Type B pancreatic cell (in vitro differentiated cells): ENCODE results near the gene STAT5B. TPM values are rescaled to one million over a fixed set of nuclear protein-coding genes. Genes with fewer than 3 reads are reported as not detected.
"Not testable (repeated sequence)": the region's sequence is repeated elsewhere in the genome, so short reads cannot be mapped to it uniquely, and the experiment has no call there.

Experiments used
- DNase-seq: peaks from one replicate; pipeline ENCODE4 v3.0.0; 2021; ENCODE audit warnings: mixed read lengths; ENCODE audit not compliant: unreplicated experiment; ENCODE audit errors: extremely low spot score
- H3K27ac Mint-ChIP-seq: 2 replicates; pipeline ENCODE4 v1.8.0; 2021; ENCODE audit warnings: mild to moderate bottlenecking, mixed read lengths
- H3K27me3 Mint-ChIP-seq: 2 replicates; pipeline ENCODE4 v1.8.0; 2021; ENCODE audit warnings: mixed read lengths
- H3K36me3 Mint-ChIP-seq: 2 replicates; pipeline ENCODE4 v1.8.0; 2021; ENCODE audit warnings: mixed read lengths
- H3K4me1 Mint-ChIP-seq: one replicate; pipeline ENCODE4 v1.8.0; 2021; ENCODE audit warnings: mixed read lengths; ENCODE audit not compliant: unreplicated experiment
- H3K4me3 Mint-ChIP-seq: 2 replicates; pipeline ENCODE4 v1.8.0; 2021; ENCODE audit warnings: mild to moderate bottlenecking, mixed read lengths
- H3K9me3 Mint-ChIP-seq: 2 replicates; pipeline ENCODE4 v1.8.0; 2021; ENCODE audit warnings: mixed read lengths
- total RNA-seq: library from RNA; stranded (reverse); gene quantifications from 2 replicates; pipeline ENCODE4 v1.2.1, GENCODE V29; 2021; ENCODE audit warnings: low replicate concordance
- TF ChIP-seq, protein P1 (sequence below): fragments of 200-600 bp; sonication (generic); conservative IDR thresholded peaks from 2 replicates; pipeline ENCODE4 v1.5.0; 2021; ENCODE audit warnings: antibody characterized with exemption, mild to moderate bottlenecking

STAT5B gene
- total RNA-seq, 1 donor from 2014 or later, result 42.3 TPM

DNA sequence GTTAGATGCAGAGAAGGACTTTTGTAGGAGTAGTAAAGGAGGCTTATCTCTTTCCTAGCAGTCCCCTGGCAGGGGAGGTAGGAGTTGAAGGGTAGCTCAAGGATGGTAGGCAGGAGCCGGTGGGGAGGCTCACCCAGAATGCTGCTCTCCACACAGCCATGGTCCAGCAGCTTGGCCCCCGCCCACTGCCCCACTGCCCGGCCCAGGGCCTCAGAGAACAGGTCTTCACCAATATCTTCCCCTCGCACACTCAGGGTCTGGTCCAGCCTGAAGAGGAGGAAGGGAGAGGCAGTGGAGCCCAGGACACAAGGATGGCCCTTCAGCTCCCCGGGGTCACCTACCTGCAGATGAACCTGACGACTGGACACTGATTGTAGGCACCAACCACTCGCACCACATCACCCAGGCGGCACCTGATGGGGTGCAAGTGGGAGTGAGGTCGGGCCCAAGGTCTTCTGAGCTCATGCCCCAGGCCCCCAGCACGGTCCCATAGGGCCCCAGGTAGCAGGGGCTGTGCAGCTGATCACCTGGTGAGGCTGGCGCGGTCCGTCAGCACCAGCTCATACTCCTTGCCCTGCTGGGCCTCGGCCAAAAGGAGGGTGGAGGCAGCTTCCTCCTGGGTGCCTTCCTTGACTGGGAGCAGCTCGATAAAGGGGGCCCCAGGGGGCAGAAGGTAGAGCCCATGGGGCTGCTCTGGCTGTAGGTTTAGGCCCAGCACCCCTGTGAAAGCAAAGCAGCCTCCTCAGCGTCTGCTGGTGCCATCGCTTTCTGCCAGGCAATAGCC, 85.5 kb downstream of the STAT5B start:
- no peaks in the 10 kb centered on the region for H3K36me3 Mint-ChIP-seq
- DNase-seq, result no peak
- peaks cover 13% of the 10 kb centered on the region for H3K27me3 Mint-ChIP-seq
- TF ChIP-seq, protein P1, sequence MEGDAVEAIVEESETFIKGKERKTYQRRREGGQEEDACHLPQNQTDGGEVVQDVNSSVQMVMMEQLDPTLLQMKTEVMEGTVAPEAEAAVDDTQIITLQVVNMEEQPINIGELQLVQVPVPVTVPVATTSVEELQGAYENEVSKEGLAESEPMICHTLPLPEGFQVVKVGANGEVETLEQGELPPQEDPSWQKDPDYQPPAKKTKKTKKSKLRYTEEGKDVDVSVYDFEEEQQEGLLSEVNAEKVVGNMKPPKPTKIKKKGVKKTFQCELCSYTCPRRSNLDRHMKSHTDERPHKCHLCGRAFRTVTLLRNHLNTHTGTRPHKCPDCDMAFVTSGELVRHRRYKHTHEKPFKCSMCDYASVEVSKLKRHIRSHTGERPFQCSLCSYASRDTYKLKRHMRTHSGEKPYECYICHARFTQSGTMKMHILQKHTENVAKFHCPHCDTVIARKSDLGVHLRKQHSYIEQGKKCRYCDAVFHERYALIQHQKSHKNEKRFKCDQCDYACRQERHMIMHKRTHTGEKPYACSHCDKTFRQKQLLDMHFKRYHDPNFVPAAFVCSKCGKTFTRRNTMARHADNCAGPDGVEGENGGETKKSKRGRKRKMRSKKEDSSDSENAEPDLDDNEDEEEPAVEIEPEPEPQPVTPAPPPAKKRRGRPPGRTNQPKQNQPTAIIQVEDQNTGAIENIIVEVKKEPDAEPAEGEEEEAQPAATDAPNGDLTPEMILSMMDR, result no peak
- H3K4me3 Mint-ChIP-seq, result no peak overlapping the region
- no peak overlapping the region for H3K27ac Mint-ChIP-seq
- H3K4me1 Mint-ChIP-seq, result peaks cover 5% of the 10 kb centered on the region
- H3K9me3 Mint-ChIP-seq, result no peaks in the 10 kb centered on the region

DNA sequence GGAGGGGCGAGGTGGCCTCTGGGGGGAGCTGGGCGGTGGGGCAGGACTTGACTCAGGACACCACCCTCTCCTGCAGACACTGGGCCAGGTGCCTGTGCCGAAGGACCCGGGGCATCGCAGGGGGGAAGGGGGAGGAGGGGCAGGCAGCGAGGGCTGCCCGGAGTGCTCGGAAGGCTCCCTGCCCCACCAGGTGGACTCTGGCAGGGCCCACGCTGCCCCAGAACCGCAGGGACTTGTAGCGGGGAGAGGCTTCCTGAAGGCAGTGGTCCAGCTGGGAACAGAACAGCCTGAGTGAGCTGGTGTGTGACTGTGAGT, 86.6 kb downstream of the STAT5B start:
- Mint-ChIP-seq H3K27ac (no peak overlapping the region), H3K9me3 (no peaks in the 10 kb centered on the region), H3K36me3 (no peaks in the 10 kb centered on the region), H3K27me3 (peaks cover 24% of the 10 kb centered on the region), H3K4me3 (no peak overlapping the region), H3K4me1 (peaks cover 5% of the 10 kb centered on the region)
- TF ChIP-seq, protein P1, result no peak
- no peak for DNase-seq

DNA sequence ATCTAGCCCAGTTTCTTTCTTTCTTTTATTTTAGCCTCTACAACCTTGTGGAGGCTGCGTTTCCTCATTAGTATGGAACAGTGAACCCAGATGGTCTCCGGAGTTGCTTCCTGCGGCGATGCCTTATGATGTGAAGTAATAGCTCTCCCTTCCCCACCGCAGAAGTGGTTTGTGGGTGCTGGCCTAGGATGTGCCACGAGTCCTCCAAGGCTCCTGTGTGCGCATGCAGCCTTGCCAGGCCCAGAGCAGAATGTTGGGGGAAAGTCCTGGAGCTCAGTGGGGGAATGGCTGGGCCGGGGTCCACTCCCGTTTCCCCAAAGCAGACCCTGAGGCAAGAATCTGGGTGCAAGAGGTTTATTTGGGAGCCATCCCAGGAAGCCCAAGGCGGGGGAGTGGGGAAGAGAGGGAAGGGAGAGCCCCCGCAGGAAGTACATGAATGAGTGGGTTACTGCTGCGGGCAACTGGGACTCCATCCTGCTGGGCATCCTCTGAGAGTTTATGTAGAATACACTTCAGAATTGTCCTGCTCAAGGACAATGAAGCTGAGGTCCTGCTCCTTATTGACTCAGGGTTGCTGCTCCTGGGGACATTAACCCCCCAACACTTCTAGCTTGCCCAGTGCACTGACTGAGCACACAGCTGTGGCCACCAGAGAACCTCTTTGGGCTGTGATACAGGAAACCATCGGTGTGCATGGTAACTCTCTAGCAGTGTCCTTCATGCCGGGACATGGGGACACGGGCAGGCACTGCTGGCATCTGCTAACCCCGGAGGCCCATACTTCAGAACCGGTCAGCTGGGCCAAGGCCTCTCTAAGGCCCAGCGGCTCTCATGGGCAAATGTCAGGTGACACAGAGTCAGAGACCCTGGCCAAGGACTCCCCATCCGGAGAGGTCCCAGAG, 87.2 kb downstream of the STAT5B start:
- Mint-ChIP-seq H3K27me3 (peaks cover 29% of the 10 kb centered on the region), H3K4me1 (no peaks in the 10 kb centered on the region), H3K27ac (no peak overlapping the region), H3K4me3 (no peak overlapping the region), H3K36me3 (no peaks in the 10 kb centered on the region), H3K9me3 (no peaks in the 10 kb centered on the region)
- no peak for DNase-seq
- TF ChIP-seq, protein P1, result no peak

DNA sequence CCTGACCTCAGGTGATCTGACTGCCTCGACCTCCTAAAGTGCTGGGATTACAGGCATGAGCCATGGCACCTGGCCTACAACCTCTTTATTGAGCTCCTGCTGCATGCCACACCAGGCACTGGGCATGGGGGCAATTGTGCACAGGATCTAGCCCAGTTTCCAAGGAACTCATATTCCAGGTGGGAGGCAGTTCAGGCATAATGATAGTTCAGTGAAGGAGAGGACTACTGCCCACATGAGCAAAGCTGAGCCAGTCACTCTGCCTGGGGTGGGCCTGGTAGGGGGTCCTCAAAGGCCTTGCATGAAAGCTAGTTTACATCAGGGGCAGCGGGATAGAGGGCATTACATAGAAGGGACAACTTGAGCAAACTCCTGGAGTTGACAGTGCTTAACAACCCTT, 88.4 kb downstream of the STAT5B start:
- TF ChIP-seq, protein P1, result no peak
- no peak for DNase-seq
- H3K27ac Mint-ChIP-seq, result no peak overlapping the region
- no peaks in the 10 kb centered on the region for H3K36me3 Mint-ChIP-seq
- no peaks in the 10 kb centered on the region for H3K4me1 Mint-ChIP-seq
- H3K4me3 Mint-ChIP-seq, result no peak overlapping the region
- H3K9me3 Mint-ChIP-seq, result no peaks in the 10 kb centered on the region
- peaks cover 40% of the 10 kb centered on the region for H3K27me3 Mint-ChIP-seq

DNA sequence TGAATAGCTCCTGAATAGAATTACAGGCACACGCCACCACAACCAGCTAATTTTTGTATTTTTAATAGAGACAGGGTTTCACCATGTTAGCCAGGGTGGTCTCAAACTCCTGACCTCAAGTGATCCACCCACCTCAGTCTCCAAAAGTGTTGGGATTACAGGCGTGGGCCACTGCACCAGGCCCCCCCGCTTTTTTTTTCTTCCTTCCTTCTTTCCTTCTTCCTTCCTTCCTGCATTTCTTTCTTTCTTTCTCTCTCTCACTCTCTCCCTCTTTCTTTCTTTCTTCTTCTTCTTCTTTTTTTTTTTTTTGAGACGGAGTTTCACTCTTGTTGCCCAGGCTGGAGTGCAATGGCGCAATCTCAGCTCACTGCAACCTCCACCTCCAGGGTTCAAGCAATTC, 90.0 kb downstream of the STAT5B start:
- H3K27ac Mint-ChIP-seq, H3K36me3 Mint-ChIP-seq, H3K4me1 Mint-ChIP-seq, H3K9me3 Mint-ChIP-seq, DNase-seq: not testable (repeated sequence)
- Mint-ChIP-seq H3K27me3 (peaks cover 57% of the 10 kb centered on the region), H3K4me3 (peak overlapping the region; percentile 2)

DNA sequence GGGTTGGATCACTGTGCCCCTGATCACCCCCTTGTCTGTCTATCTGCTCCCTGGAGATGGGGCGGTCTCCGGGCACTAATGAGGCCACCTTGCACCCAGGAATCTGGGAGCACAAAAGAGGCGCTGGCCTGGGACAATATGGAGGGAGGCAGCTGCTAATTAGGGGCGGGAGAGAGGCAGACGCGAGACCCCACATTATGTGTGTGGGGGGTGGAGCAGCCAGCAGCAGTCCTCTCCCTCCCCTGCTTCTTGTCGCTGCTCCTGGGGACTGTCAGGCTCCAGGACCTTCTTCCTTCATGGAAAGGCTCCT, 90.6 kb downstream of the STAT5B start:
- no peaks in the 10 kb centered on the region for H3K9me3 Mint-ChIP-seq
- no peak overlapping the region for H3K4me3 Mint-ChIP-seq
- TF ChIP-seq, protein P1, result no peak
- peaks cover 59% of the 10 kb centered on the region for H3K27me3 Mint-ChIP-seq
- H3K27ac Mint-ChIP-seq, result no peak overlapping the region
- H3K36me3 Mint-ChIP-seq, result no peaks in the 10 kb centered on the region
- no peaks in the 10 kb centered on the region for H3K4me1 Mint-ChIP-seq
- no peak for DNase-seq
